ENCODE measurements around the gene FAAP20. TPM values are rescaled to one million over a fixed set of nuclear protein-coding genes. Genes with fewer than 3 reads are reported as not detected.

The FAAP20 gene
- 36.8 to 60.5 TPM (median 50.0 TPM) in 5 replicates for total RNA-seq (2022; extraction: Qiagen RNA extraction; ENCODE audit: low read depth)

GRCh38 chr1:2194319-2194897 is at the start of gene FAAP20:
Gene FAAP20, minus strand, starts transcription at chr1:2194772. Its CDS starts 23 bp downstream, at chr1:2194749.

DNA sequence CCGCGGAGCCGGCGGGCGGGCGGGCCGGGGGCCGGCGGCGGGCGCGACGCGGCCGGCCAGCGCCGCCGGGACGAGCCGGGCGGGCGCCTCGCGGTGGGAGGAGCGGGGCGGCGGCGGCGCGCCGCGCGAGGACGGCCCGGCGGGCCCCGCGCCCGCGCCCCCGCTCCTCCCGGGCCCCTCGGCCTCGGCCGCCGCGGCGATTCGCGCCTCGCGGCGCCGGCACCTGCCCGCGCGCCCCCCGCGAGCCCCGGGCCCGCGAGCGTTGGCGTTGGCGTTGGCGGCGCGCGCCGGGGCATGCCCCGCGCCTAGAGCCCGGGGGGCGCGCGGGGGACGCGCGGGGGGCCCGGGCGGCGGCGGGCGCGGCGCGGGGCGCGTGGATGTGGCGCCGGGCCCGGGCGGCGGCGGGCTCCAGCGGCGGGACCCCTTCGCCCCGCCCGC is 33.6 kb upstream of the FAAP20 start, which contains the start of gene SKI:
TSS of gene SKI (plus strand) at position 163 of the 438 bp plus-strand sequence. CDS start 448 bp downstream, outside the sequence.

Other genes with a start within 250 kb of the FAAP20 start
- gene CFAP74, start 191.0 kb downstream of the FAAP20 start, total RNA-seq (2022; extraction: Qiagen RNA extraction; ENCODE audit: low read depth), result 0.02 TPM in 1 of 5 replicates, not detected in the others
- gene GABRD, start 175.4 kb downstream of the FAAP20 start, total RNA-seq (2022; extraction: Qiagen RNA extraction; ENCODE audit: low read depth), result 0.27 to 0.97 TPM (median 0.63 TPM) in 5 replicates
- gene PRKCZ, start 144.4 kb downstream of the FAAP20 start, total RNA-seq (2022; extraction: Qiagen RNA extraction; ENCODE audit: low read depth), result 7.4 to 9.7 TPM (median 7.7 TPM) in 5 replicates
- gene SKI, start 33.5 kb upstream of the FAAP20 start, total RNA-seq (2022; extraction: Qiagen RNA extraction; ENCODE audit: low read depth), result 19.8 to 26.8 TPM (median 24.1 TPM) in 5 replicates
- 5.8 to 7.9 TPM (median 6.4 TPM) in 5 replicates for gene MORN1, start 196.8 kb upstream of the FAAP20 start, total RNA-seq (2022; extraction: Qiagen RNA extraction; ENCODE audit: low read depth)
- gene RER1, start 197.1 kb upstream of the FAAP20 start, total RNA-seq (2022; extraction: Qiagen RNA extraction; ENCODE audit: low read depth), result 86.2 to 129 TPM (median 125 TPM) in 5 replicates
- gene PEX10, start 217.8 kb upstream of the FAAP20 start, total RNA-seq (2022; extraction: Qiagen RNA extraction; ENCODE audit: low read depth), result 19.2 to 23.7 TPM (median 23.0 TPM) in 5 replicates

Data from A549 treated with DMSO at 1 μM for 4 hours (cell line).